Right forelimb (tissue), 1 donor: ENCODE data around the gene NR0B1.

Experiments used
- DNase-seq: peaks from one replicate; pipeline ENCODE4 v3.0.0-alpha.2; 2018

Gene NR0B1

DNA sequence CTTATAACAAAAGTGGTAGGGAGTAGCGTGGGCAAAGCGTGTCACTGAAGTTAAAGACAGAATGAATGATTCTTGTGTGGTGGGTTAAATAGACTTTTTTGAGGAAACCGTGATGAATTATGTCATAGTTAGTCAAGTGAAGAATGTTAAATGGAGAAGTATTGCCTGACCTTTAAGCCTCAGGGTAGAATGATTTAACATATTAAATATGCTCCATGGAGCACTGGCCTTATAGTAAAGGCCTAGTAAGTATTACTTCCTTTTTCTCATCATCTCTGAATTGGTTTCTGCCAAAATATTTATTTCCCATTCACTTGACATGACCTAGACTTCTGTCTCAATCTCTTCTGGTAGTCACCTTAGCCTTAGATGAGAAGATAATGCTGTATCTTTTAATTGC lies 38.6 kb downstream of the NR0B1 start:
- DNase-seq: no peak

DNA sequence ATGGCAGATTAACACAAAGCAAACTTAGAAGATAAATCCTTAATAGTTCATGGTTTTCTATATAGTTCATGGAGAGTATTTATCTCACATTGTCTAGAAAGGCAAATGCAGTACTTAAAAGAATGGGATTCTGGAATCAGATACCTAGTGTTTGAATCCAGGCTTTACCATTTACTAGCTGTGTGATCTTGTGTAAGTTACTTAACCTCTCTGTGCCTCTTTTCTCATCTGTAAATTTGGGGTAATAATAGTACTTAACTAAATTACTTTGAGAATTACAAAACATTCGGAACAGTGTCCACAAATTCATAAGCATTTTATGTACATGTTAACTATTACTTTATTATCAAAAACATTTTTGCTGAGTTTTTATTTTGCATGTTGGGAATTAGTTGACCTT lies 46.4 kb downstream of the NR0B1 start:
- no peak for DNase-seq

DNA sequence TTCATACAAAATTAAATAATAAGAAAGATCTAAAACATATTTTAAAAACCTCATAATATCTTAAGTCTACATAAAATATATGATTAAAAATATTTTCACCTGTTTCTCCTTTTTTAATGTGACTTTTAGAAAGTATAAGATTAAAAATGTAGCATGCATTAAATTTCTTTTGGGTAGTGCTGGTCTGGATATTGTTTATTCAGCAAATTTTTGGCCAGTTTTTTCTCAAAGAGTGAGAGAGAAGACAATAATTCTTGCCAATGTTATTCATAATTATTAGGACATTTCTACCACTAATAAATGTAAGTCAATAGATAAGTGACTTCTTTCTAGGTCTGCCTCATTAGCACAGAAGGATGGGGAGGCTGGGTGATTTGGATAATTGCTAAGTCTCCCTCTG lies 48.2 kb downstream of the NR0B1 start:
- DNase-seq: no peak

DNA sequence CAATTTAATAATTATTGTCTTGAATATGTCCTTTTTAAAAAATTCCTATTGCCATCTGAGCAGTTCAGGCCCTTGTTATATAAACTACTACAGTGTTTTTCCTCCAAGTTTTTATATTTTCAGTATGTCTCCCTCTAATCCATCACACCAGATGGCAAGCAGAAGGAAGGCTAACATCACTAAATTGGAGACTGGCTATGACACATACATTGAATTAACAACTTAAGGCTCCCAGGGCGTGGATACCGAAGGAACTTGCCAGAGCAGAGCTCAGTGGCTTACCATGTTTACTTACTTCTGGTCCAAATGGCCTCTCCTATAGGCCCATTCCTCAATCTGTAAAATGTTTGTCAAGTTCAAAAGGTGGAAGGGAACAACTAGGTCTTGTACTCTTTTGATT lies 49.3 kb downstream of the NR0B1 start:
- DNase-seq: no peak
